Glutamatergic neuron (in vitro differentiated cells): Measurements from ENCODE around the gene CHURC1. TPM values are rescaled to one million over a fixed set of nuclear protein-coding genes. Genes with fewer than 3 reads are reported as not detected.

ENCODE experiments used
- DNase-seq: peaks from one replicate; pipeline ENCODE4 v3.0.0; 2022
- H3K27ac Mint-ChIP-seq: one replicate; pipeline ENCODE4 v1.8.0; 2020; ENCODE audit warnings: mild to moderate bottlenecking, mixed read lengths, inconsistent platforms; ENCODE audit not compliant: unreplicated experiment
- H3K27me3 Mint-ChIP-seq: one replicate; pipeline ENCODE4 v1.8.0; 2020; ENCODE audit warnings: mild to moderate bottlenecking, moderate library complexity, mixed read lengths, inconsistent platforms; ENCODE audit not compliant: unreplicated experiment
- H3K36me3 Mint-ChIP-seq: one replicate; pipeline ENCODE4 v1.8.0; 2020; ENCODE audit warnings: mild to moderate bottlenecking, mixed read lengths, inconsistent platforms; ENCODE audit not compliant: unreplicated experiment
- H3K4me1 Mint-ChIP-seq: one replicate; pipeline ENCODE4 v1.8.0; 2020; ENCODE audit warnings: mild to moderate bottlenecking, low read depth, mixed read lengths, inconsistent platforms; ENCODE audit not compliant: unreplicated experiment
- H3K4me3 Mint-ChIP-seq: one replicate; pipeline ENCODE4 v1.8.0; 2020; ENCODE audit warnings: mild to moderate bottlenecking, mixed read lengths, inconsistent platforms; ENCODE audit not compliant: unreplicated experiment
- H3K9me3 Mint-ChIP-seq: one replicate; pipeline ENCODE4 v1.8.0; 2020; ENCODE audit warnings: mild to moderate bottlenecking, moderate library complexity, mixed read lengths, inconsistent platforms; ENCODE audit not compliant: unreplicated experiment
- CTCF ChIP-seq: fragments of 200-600 bp; sonication (generic); IDR thresholded peaks from one replicate; pipeline ENCODE4 v1.5.0; 2021; ENCODE audit not compliant: partially characterized antibody, unreplicated experiment
- total RNA-seq: library from RNA; stranded (reverse); fragmentation: NEBNext Ultra II Directional; extraction: Animal tissue kit (Norgen Biotek cat#: 25700); gene quantifications from one replicate; pipeline ENCODE4 v1.2.1, GENCODE V29; 2021; ENCODE audit not compliant: unreplicated experiment

CHURC1 gene
- total RNA-seq, 1 donor from 2014 or later, result 40.6 TPM

DNA sequence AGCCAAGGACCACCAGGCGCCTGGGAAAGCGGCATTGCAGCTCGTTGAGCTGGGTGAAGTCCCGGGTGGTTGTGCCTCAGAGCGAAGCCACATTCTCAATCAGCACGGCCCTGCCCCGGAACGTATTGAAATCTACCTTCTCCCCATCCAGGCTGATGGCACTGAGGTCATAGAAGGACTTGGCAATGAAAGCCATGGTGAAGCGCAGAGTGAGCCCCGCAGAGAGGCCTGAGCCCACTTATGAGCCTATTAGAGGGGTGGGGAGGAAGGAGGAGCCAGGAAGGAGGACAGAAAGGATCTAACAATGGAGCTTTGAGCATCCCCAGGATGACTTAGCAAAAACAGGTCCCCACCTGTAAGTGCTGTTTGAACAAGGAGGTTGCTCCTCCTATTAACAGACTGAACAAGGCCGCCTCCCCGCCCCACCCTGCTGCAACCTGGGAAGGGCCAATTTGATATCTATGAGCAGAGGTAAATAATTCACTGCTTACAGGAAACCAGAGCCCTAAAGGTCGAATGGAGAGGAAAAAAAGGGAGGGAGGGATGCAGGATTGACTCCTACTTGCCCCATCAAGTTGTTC lies 28.4 kb downstream of the CHURC1 start, which contains the start of gene GPX2:
Gene GPX2 (minus strand): TSS at position 215 of the 581 bp plus-strand sequence. CDS start 19 bp downstream, at position 196.
- H3K27ac Mint-ChIP-seq, result no peak within 1 kb of the TSS
- H3K4me3 Mint-ChIP-seq, result no peak within 1 kb of the TSS
- peaks cover 9% of the 10 kb centered on the region for H3K9me3 Mint-ChIP-seq
- no peak for TF ChIP-seq CTCF
- no peak for DNase-seq
- H3K36me3 Mint-ChIP-seq, result no peaks in the 10 kb centered on the region
- no peaks in the 10 kb centered on the region for H3K4me1 Mint-ChIP-seq
- H3K27me3 Mint-ChIP-seq, result no peaks in the 10 kb centered on the region

DNA sequence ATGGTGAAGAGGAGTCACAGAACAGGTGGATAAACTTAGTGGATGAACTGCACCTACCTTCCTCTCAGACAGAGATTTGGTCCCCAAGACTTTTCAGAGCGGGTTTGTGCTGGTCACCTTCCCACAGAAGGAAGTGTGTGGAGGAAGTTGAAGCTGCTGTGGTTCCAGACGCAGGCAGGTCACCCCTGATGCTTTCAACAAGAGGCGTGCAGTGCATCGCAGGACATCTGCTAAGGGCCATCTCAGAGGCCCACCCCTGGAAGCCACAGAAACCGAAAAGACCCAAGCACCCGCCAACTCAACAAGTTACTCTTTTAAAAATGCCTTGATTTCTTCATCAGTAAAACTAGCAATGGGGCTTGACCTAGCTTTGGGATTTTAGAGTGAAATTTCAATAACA lies 29.3 kb downstream of the CHURC1 start:
- Mint-ChIP-seq H3K27ac (peak overlapping the region; percentile 46), H3K27me3 (no peaks in the 10 kb centered on the region), H3K4me1 (no peaks in the 10 kb centered on the region), H3K36me3 (no peaks in the 10 kb centered on the region), H3K9me3 (peaks cover 9% of the 10 kb centered on the region), H3K4me3 (no peak overlapping the region)
- TF ChIP-seq CTCF, result no peak
- DNase-seq, result no peak

DNA sequence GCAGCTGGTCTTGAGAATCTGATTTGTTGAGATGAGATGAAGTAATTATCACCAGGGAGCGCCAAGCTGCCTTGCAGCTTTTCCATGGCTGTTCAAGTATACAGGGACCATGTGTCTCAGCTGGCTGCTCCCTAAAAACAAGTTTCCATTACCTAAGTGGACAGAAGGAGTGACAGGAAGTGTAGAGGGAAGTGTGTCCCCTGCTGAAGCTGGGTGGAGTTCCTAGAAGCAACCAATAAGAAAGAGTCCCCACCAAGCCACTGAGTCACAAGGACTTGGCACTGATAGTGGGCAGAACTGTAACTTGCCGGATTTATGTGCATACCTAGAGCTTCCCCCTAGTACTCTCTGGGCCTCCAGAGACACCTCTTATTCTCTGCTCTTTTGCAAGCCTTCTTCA lies 29.8 kb downstream of the CHURC1 start:
- no peak for DNase-seq
- no peak overlapping the region for H3K4me3 Mint-ChIP-seq
- no peaks in the 10 kb centered on the region for H3K4me1 Mint-ChIP-seq
- H3K36me3 Mint-ChIP-seq, result no peaks in the 10 kb centered on the region
- H3K27me3 Mint-ChIP-seq, result no peaks in the 10 kb centered on the region
- peaks cover 9% of the 10 kb centered on the region for H3K9me3 Mint-ChIP-seq
- TF ChIP-seq CTCF, result no peak
- H3K27ac Mint-ChIP-seq, result peak overlapping the region; percentile 62

- Mint-ChIP-seq H3K27me3 (no peaks in the 10 kb centered on the region), H3K4me1 (no peaks in the 10 kb centered on the region), H3K36me3 (no peaks in the 10 kb centered on the region), H3K9me3 (peaks cover 9% of the 10 kb centered on the region), H3K27ac (no peak overlapping the region), H3K4me3 (no peak overlapping the region)
- no peak for DNase-seq
- no peak for TF ChIP-seq CTCF
Observed at GRCh38 chr14:64944861-64945260, 30.6 kb downstream of the CHURC1 start.

DNA sequence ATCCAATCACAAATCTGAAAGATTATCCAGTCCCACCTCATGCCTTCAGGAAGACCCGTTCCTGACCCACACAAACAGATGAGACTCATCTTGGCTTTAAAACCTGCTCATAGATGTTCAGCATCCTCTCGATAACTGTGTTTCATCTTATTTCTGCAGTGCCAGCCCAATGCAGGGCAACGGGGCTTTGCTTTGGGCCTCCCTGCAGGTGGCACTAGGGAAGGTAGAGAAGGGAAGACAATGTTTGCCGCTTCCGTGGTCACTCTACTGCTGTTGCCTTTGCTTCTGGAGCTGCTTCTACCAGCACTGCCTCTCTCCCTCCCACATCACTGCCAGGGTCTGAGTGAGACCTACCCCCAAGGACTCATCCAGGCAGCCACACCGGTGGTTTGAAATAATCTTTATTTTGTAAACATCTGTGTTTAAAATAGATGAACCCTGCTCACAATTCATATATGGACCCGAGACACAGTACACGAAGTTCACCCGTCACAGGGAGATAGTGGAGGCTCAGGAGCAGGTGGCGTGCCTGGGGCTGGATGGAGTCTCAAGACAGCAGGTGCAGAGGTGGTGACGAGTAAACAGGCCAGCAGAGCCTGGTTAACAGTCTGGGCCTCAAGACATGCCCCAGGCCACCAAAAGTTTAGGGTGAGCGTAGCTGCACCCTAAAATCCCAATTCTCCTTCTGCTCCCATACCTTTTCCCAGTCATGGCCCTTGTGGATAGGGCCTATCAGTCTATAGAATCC lies 31.4 kb downstream of the CHURC1 start:
- H3K27ac Mint-ChIP-seq, result peak overlapping the region; percentile 30

More for the DNA sequence above, 31.4 kb downstream of the CHURC1 start:
- Mint-ChIP-seq H3K4me1 (no peaks in the 10 kb centered on the region), H3K36me3 (no peaks in the 10 kb centered on the region), H3K4me3 (no peak overlapping the region), H3K27me3 (no peaks in the 10 kb centered on the region), H3K9me3 (peaks cover 7% of the 10 kb centered on the region)
- TF ChIP-seq CTCF, result no peak
- no peak for DNase-seq
